Osteocyte (in vitro differentiated cells): ENCODE data around the gene HOXD13. TPM values are rescaled to one million over a fixed set of nuclear protein-coding genes. Genes with fewer than 3 reads are reported as not detected.

Experiments
- DNase-seq: peaks from one replicate; pipeline ENCODE4 v3.0.0; 2021; ENCODE audit warnings: mixed read lengths; ENCODE audit not compliant: unreplicated experiment; ENCODE audit errors: extremely low spot score
- H3K27ac Mint-ChIP-seq: one replicate; pipeline ENCODE4 v1.8.0; 2021; ENCODE audit warnings: mild to moderate bottlenecking, mixed read lengths; ENCODE audit not compliant: unreplicated experiment
- H3K27me3 Mint-ChIP-seq: one replicate; pipeline ENCODE4 v1.8.0; 2021; ENCODE audit warnings: mixed read lengths; ENCODE audit not compliant: unreplicated experiment
- H3K36me3 Mint-ChIP-seq: one replicate; pipeline ENCODE4 v1.8.0; 2021; ENCODE audit warnings: mixed read lengths; ENCODE audit not compliant: unreplicated experiment
- H3K4me1 Mint-ChIP-seq: one replicate; pipeline ENCODE4 v1.8.0; 2021; ENCODE audit warnings: mixed read lengths; ENCODE audit not compliant: unreplicated experiment
- H3K4me3 Mint-ChIP-seq: one replicate; pipeline ENCODE4 v1.8.0; 2021; ENCODE audit warnings: mild to moderate bottlenecking, moderate library complexity, mixed read lengths; ENCODE audit not compliant: unreplicated experiment
- H3K9me3 Mint-ChIP-seq: one replicate; pipeline ENCODE4 v1.8.0; 2021; ENCODE audit warnings: mixed read lengths; ENCODE audit not compliant: unreplicated experiment
- CTCF ChIP-seq: fragments of 200-600 bp; sonication (generic); IDR thresholded peaks from 2 replicates; pipeline ENCODE4 v1.5.0; 2021; ENCODE audit warnings: antibody characterized with exemption, mild to moderate bottlenecking, moderate library complexity
- total RNA-seq: library from RNA; stranded (reverse); gene quantifications from 2 replicates; pipeline ENCODE4 v1.2.1, GENCODE V29; 2021

HOXD13 gene
- total RNA-seq, 1 donor from 2014 or later = not detected

GRCh38 chr2:176091329-176092258 is 927 bp upstream of the HOXD13 start:
- no peak overlapping the region for H3K27ac Mint-ChIP-seq
- H3K9me3 Mint-ChIP-seq = no peaks in the 10 kb centered on the region
- peak; percentile 57 for DNase-seq
- H3K4me3 Mint-ChIP-seq = peak overlapping the region; percentile 58
- peaks cover 27% of the 10 kb centered on the region for H3K4me1 Mint-ChIP-seq
- no peaks in the 10 kb centered on the region for H3K36me3 Mint-ChIP-seq
- TF ChIP-seq CTCF = no peak
- H3K27me3 Mint-ChIP-seq = peaks cover 92% of the 10 kb centered on the region

- TF ChIP-seq CTCF = no peak
- Mint-ChIP-seq H3K9me3 (no peaks in the 10 kb centered on the region), H3K27me3 (peaks cover 91% of the 10 kb centered on the region), H3K4me1 (peaks cover 35% of the 10 kb centered on the region), H3K36me3 (no peaks in the 10 kb centered on the region), H3K27ac (no peak overlapping the region), H3K4me3 (peak overlapping the region; percentile 51)
- peak; percentile 72 for DNase-seq
These were observed 800 bp downstream of the HOXD13 start for GRCh38 chr2:176093145-176093897.

GRCh38 chr2:176093898-176094249 is 1.4 kb downstream of the HOXD13 start:
- no peak for DNase-seq
- peak overlapping the region; percentile 36 for H3K4me3 Mint-ChIP-seq
- H3K9me3 Mint-ChIP-seq = no peaks in the 10 kb centered on the region
- no peak for TF ChIP-seq CTCF
- H3K27me3 Mint-ChIP-seq = peaks cover 89% of the 10 kb centered on the region
- no peak overlapping the region for H3K27ac Mint-ChIP-seq
- peaks cover 35% of the 10 kb centered on the region for H3K4me1 Mint-ChIP-seq
- H3K36me3 Mint-ChIP-seq = no peaks in the 10 kb centered on the region

- H3K4me3 Mint-ChIP-seq = no peak overlapping the region
- H3K27ac Mint-ChIP-seq = no peak overlapping the region
- peaks cover 89% of the 10 kb centered on the region for H3K27me3 Mint-ChIP-seq
- no peaks in the 10 kb centered on the region for H3K36me3 Mint-ChIP-seq
- peak; percentile 30 for DNase-seq
- H3K4me1 Mint-ChIP-seq = peaks cover 37% of the 10 kb centered on the region
- H3K9me3 Mint-ChIP-seq = no peaks in the 10 kb centered on the region
- TF ChIP-seq CTCF = no peak
These were observed 1.8 kb downstream of the HOXD13 start for GRCh38 chr2:176094349-176094748.

- no peaks in the 10 kb centered on the region for H3K9me3 Mint-ChIP-seq
- peak; percentile 23 for DNase-seq
- H3K36me3 Mint-ChIP-seq = no peaks in the 10 kb centered on the region
- H3K27ac Mint-ChIP-seq = no peak overlapping the region
- H3K27me3 Mint-ChIP-seq = peaks cover 87% of the 10 kb centered on the region
- TF ChIP-seq CTCF = no peak
- H3K4me1 Mint-ChIP-seq = peaks cover 37% of the 10 kb centered on the region
- no peak overlapping the region for H3K4me3 Mint-ChIP-seq
These were observed 2.9 kb downstream of the HOXD13 start for GRCh38 chr2:176095421-176095820.
